GM12872 (cell line): Measurements from ENCODE around the gene C9orf50.

Source experiments
- TF ChIP-seq, protein P1 (sequence below): IDR thresholded peaks from 3 replicates; pipeline ENCODE4 v1.5.1; 2011; ENCODE audit warnings: low read depth, mild to moderate bottlenecking, low read length, moderate library complexity; ENCODE audit not compliant: insufficient read depth

Gene C9orf50

DNA sequence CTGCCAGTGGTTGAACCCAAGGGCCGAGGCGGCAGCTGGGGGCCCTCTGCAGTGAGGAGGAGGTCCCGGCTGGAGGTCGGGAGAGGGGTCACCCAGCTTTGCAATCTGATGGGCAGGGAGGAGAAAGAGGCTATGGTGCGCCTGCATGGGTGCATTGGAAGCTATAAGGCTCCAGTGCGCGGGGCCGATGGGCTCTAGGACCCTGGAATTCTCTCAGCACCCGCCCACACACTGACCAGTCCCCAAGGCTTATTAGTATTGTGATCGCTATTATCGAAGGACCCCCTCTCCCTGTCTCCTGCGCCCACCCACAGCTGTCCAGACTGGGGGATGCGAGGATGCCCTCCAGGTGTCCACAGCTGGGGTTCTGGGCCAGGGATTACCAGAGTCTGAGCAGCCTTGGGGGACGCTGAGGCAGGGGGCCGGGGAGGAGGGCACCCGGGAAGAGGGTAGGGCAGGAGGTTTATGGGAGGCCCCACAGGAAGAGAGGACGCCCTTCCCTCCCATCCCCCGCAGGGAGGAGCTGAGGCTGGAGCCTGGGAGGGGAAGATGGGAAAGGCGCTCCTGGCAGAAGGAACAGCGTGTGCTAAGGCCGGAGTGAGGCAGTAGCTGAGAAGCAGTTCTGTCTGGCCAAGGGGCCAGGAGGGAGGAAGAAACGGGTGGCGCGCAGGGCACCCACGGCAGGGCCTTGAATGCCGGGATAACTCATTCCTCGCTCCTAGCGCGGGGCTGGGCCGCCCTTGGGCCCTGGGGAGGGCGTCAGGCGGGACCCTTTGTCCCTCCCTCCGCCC, 24.2 kb downstream of the C9orf50 start:
- TF ChIP-seq, protein P1, sequence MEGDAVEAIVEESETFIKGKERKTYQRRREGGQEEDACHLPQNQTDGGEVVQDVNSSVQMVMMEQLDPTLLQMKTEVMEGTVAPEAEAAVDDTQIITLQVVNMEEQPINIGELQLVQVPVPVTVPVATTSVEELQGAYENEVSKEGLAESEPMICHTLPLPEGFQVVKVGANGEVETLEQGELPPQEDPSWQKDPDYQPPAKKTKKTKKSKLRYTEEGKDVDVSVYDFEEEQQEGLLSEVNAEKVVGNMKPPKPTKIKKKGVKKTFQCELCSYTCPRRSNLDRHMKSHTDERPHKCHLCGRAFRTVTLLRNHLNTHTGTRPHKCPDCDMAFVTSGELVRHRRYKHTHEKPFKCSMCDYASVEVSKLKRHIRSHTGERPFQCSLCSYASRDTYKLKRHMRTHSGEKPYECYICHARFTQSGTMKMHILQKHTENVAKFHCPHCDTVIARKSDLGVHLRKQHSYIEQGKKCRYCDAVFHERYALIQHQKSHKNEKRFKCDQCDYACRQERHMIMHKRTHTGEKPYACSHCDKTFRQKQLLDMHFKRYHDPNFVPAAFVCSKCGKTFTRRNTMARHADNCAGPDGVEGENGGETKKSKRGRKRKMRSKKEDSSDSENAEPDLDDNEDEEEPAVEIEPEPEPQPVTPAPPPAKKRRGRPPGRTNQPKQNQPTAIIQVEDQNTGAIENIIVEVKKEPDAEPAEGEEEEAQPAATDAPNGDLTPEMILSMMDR = no peak

DNA sequence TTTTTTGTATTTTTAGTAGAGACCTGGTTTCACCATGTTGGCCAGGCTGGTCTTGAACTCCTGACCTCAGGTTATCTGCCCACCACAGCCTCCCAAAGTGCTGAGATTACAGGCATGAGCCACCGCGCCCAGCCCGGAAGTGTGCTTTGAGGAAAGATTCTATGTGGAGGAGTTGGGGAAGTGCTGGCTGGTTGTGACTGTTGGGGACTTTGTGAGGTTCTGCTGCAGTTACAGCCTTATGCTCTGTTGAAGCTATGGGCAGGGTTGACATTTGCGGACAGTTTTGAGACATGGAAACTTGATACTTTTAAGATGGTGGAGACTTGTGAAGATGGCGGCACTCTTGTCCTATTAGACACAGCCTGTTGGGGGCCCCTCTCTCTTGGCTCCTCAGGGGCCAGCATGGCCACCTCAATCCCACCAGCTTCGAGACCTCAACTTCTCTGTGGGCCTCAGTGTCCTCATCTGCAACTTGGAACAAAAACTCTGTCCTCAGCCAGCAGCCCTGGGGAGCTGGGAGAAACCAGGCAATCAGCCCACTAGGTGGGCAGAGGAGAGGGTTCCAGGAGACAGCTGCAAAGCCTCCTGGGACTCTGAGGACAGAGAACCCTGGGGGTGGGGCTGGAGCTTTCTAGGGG, 24.9 kb downstream of the C9orf50 start:
- TF ChIP-seq, protein P1 = no peak

DNA sequence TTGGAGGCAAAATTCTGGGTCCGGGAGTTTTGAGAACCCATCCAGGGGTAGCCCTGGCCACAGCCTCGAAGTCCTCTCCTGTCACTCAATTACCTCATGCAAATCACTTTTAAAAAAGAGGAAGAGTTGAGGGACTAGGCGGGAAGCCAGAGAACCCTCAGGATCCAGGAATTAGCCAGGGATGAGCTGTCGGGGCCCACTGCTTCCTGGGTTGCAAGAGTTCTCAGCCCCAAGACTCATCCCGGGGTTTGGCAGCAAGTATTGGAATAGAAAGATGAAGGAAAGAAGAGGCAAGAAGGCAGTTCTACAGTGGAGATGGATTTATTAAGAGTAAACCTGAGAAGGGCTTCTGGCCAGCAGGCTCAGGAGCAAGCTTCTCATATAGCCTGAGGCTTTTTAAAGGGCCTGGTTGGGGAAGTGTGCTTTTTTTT, 25.6 kb downstream of the C9orf50 start:
- TF ChIP-seq, protein P1 = no peak

DNA sequence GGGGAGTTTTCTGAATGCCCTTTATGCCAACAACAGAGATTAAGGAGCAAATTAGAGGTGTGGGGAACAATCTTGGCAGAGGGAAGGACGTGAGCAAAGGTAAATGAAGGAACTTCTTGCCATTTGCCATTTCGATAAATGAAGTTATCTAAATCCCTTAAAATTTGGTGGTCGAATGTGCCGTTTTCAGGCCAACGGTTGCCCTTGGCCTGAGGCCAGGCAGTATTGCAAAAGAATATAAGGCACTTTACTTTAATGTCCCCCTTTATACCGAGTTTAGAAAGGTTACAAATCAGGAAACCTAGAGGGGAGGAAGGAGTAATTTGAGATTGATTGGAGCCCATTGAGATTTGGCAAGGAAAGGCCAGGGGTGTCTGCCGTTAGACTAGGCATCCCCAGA, 26.3 kb downstream of the C9orf50 start:
- TF ChIP-seq, protein P1 = no peak

DNA sequence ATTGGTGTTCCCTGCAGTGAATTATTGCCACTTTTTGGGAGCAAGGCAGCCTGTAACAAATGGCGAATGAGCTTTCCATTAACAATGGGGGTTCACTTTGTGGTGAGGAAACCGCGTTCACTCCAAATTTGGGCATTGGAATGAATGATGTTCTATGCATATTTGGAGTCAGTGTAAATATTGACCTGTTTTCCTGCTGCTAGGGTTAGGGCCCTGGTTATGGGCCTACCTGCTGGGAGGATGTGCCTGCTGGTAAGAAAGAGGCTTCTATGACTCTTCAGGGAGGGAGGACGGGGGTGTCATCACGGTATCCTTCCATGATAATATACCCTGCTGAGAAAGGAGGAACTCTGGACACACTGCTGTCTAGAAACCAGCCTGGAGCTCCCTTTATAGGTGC, 29.0 kb downstream of the C9orf50 start:
- TF ChIP-seq, protein P1 = no peak

DNA sequence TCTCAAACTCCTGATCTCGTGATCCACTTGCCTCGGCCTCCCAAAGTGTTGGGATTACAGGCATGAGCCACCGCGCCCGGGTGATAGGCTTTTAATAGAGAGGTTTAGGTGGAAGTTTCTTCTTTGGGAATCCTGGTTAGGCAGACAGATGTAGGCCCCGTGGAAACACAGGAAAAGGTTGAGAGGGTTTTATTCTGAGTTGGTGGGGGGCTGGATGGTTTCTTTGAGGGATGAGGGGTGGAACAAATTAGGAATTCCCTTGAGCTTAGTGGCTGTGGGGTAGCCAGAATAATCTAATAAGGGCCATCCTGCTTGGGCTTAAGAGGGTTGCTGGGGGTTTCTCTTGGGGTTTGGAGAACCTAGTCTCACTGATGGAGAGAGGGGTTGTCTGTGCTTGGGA, 30.4 kb downstream of the C9orf50 start:
- TF ChIP-seq, protein P1 = no peak

DNA sequence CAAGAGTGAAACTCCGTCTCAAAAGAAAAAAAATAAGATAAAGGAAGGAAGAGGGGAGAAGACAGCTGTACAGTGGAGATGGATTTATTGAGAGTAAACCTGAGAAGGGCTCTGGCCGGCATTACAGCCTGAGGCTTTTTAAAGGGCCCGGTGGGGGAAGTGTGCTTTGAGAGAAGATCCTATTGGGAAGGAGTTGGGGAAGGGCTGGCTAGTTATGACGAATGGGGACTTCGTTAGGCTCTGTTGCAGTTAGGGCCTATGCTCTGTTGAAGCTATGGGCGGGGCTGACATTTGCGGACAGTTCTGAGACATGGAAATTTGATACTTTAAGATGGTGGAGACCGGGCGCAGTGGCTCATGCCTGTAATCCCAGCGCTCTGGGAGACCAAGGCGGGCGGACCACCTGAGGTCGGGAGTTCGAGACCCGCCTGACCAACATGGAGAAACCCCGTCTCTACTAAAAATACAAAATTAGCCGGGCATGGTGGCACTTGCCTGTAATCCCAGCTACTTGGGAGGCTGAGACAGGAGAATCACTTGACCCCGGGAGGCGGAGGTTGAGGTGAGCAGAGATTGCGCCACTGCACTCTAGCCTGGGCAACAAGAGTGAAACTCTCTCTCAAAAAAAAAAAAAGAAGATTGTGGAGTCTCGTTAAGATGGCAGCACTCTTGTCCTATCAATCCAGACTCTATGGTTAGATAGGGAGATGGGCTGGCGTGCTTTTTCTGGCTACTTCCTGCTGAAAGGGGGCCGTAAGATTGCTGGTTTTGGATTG, 33.2 kb downstream of the C9orf50 start:
- TF ChIP-seq, protein P1 = no peak
